NCI-H2227 (cell line): Measurements from ENCODE around the gene DLGAP3.
"Not testable (repeated sequence)": the region's sequence is repeated elsewhere in the genome, so short reads cannot be mapped to it uniquely, and the experiment has no call there.

Experiments used
- DNase-seq: peaks from one replicate; lab custom pipeline; 2025; ENCODE audit not compliant: unreplicated experiment; lab: John Stamatoyannopoulos, UW

The DLGAP3 gene

GRCh38 chr1:34842073-34842472 is 87.4 kb downstream of the DLGAP3 start:
- no peak for DNase-seq

DNA sequence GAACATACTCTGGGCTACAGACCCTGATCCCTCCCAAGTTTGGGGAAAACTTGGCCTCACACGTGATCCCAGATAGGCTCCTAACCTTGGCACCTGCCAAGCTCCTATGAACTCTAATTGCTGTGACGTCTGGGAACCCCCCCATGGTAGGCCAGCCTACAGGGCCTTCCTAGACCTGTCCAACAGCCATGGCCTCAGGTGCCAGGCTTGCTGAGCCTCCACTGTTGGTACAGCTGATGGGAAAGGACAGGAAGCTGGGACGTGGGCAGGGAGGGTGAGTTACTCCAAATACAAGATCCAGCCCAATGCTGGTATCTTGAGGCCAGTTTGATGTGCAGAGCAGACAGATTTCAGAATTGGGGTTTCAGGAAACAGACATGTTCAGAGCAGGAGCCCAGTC is 89.0 kb downstream of the DLGAP3 start:
- DNase-seq: no peak

DNA sequence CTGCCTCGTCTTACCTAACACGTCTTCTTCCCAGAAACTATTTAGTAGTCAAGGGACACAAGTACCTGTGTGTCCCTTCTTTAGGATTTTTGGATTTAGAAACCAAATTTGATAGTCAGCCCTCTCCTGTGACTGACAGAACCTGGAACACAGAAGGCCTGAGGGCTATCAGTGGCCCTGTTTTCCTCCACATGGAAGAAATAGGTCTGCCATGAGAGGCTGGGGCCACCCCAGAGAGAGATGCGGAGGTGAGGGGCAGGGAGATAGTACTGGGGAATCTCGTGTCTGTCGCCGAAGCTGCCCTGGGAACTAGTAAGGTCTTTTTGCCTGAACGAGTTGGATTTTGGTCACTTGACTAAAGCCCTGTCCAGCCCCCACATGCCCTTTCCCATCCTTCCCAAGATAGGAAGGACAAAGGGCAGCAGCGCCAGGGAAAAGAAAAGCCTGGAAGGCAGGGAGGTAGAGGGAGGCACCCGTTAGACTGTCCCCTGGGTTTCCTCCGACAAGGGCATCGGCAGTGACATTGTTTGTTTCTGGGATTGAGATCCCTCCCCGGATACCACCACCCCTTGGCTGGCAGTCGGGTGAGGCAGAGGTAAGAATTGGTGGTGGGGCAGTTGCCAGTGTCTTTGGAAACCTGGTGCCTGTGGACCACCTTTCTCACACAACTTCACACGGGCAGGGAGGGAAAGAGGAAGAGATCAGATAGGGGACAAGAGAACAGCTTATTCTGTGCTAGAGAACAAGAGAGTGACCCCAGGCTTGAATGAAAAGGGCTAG is 89.7 kb downstream of the DLGAP3 start:
- no peak for DNase-seq

DNA sequence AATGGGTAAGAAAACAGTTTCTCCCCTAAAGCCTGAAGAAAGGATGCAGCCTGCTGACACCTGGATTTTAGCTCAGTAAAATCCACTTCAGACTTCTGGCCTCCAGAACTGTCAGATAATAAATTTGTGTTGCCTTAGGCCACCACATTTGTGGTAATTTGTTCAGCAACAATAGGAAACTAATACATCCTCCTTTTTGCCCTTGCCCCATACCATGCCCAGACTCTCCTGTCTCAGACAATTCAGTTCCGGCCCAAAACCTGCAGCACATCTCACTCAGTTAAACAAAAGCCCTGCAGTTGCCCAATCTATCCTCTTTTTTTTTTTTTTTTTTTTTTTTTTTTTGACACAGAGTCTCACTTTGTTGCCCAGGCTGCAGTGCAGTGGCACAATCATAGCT is 95.7 kb downstream of the DLGAP3 start:
- DNase-seq: no peak

- no peak for DNase-seq
These were observed 97.7 kb downstream of the DLGAP3 start for GRCh38 chr1:34831721-34832246.

DNA sequence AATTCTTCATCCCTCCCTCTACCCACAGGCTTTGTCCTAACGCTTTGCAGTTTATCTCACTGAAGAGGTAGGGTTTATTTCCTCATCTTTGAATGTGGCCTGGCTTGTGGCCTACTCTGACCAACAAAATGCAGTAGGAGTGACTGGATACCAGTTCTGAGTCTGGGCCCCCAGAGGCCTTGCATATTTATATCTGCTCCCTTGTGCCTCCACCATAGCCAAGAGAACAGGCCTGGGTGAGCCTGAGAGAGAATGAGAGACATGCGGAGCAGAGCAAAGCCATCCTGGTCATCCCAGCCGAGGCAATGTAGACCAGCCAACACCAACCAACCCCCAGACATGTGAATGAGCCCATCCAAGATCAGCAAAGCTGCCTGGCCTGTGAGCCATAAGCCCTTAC is 100.2 kb downstream of the DLGAP3 start:
- DNase-seq: no peak

DNA sequence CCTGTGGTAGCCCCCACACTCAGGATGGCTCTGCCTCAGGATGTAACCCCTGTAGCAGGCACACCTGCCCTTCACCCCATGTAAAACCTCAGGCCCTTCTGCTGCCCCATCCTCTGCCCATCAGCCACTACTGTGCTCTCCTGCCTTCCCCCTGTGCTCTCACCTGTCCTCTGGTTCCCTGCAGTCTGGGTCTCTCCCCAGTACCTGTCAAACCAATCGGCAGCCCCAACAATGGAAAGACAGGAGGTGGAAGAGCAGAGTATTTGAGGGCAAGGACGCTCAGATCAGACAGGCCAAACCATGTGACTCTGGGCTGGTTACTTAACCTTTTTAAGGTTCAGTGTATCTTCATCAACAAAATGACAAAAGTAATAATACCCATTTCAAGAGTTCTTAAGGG is 100.8 kb downstream of the DLGAP3 start:
- DNase-seq: no peak

GRCh38 chr1:34827341-34827941 is 102.0 kb downstream of the DLGAP3 start:
- no peak for DNase-seq

DNA sequence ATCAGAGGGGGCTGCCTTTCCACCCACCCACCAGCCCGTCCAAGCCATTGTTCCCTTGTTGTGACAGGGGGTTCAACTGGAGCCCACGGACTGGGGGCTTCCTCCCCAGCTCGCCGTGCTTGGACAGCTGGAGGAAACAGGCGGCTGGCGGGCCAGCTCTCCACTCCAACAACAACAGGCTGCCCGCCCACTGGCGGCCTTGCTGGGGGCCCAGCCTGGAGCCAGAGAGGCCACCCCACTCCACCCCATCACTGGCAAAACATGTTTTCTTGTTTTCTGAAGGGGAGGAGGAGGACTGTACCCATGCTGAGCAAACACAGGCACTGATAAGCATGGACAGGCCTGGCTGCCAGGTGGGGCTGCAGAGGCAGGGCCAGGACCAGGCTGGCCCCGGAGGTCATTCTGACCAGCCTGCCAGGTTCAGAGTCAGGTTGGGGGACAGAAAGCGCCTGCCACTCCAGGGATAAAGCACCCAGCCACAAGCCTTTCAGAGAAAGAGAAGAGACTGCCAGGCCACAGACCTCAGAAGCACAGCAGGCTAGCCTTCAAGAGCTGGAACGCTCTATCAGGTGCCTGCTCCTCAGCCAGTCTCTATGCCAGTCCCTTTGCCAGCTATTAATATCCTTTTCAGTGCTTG is 103.9 kb downstream of the DLGAP3 start:
- peak; percentile 28 for DNase-seq

DNA sequence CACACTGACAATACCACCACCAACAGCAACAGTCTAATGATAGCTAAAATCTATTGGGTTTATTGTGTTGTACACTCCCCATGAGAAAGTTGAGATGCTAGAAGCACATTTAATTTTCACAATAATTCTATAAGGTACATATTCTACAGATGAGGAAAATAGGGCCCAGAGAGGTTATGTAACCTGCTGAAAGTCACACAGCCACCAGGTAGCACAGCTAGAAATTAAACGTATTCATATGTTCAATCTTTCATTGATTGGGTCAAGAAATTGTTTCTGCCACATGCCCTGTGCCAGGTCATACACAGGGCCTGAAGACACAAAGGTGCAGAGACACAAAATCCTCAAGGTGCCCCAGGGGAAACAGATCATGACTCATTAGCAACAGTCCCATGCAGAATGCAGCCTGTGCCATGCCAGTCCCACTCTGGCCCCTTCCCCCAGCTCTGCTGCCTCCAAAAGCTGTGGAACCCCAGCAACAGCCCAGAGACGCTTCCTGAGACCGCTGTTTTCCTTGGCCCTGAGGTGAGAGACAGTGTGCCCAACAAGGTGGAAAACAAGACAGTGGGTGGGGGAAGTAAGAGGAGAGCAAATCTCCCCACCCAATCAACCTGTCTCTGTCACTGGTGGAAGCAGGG is 104.5 kb downstream of the DLGAP3 start:
- no peak for DNase-seq

- no peak for DNase-seq
These were observed 107.2 kb downstream of the DLGAP3 start for GRCh38 chr1:34822202-34822601.

DNA sequence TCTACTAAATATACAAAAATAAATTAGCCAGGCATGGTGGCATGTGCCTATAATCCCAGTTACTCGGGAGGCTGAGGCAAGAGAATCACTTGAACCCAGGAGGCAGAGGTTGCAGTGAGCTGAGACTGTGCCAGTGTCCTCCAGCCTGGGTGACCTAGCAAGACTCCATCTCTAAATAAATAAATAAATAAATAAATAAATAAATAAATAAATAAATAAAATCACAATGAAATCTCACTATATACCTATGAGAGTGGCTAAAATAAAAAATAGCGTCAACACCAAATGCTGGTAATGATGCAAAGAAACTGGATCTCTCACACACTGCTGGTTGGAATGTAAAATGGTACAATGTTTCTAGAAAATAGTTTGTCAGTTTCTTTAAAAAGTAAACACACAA is 110.6 kb downstream of the DLGAP3 start:
- DNase-seq: not testable (repeated sequence)

GRCh38 chr1:34816778-34817177 is 112.7 kb downstream of the DLGAP3 start:
- DNase-seq: no peak

- no peak for DNase-seq
These were observed 113.1 kb downstream of the DLGAP3 start for GRCh38 chr1:34816332-34816731.
